ENCODE measurements around the gene MAN2A1.

The MAN2A1 gene

DNA sequence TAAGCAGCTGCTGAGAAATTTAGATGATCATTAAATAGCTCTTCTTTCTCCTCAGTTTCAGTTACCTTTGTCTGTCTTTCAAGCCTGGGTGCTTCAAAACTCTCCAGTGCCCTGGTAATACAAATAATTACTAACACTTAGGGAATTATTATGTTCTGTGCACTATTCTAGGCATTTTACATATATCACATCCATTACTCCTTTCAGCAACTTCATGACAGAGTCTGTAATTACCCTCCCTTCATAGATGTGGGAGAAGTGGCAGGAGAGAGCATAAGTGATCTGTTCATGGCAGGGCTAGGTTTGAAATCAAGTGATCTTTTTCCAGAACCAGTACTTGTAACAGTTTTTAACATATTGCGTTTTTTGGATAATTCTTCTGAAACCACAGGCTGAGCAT, 32.0 kb downstream of the MAN2A1 start:
- no peak overlapping the region for H3K4me3 ChIP-seq (ENCODE audit: control insufficient read depth, low read depth, low read length)
- TF ChIP-seq, protein P1, sequence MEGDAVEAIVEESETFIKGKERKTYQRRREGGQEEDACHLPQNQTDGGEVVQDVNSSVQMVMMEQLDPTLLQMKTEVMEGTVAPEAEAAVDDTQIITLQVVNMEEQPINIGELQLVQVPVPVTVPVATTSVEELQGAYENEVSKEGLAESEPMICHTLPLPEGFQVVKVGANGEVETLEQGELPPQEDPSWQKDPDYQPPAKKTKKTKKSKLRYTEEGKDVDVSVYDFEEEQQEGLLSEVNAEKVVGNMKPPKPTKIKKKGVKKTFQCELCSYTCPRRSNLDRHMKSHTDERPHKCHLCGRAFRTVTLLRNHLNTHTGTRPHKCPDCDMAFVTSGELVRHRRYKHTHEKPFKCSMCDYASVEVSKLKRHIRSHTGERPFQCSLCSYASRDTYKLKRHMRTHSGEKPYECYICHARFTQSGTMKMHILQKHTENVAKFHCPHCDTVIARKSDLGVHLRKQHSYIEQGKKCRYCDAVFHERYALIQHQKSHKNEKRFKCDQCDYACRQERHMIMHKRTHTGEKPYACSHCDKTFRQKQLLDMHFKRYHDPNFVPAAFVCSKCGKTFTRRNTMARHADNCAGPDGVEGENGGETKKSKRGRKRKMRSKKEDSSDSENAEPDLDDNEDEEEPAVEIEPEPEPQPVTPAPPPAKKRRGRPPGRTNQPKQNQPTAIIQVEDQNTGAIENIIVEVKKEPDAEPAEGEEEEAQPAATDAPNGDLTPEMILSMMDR (conservative IDR thresholded peaks at IDR 0.05; ENCODE audit: control insufficient read depth, insufficient read depth, low read depth, low read length) = no peak
- no peak for DNase-seq (ENCODE audit: low read depth)

- no peak overlapping the region for H3K4me3 ChIP-seq (ENCODE audit: control insufficient read depth, low read depth, low read length)
- DNase-seq (ENCODE audit: low read depth) = peak; percentile 43
- TF ChIP-seq, protein P1 (conservative IDR thresholded peaks at IDR 0.05; ENCODE audit: control insufficient read depth, insufficient read depth, low read depth, low read length) = no peak
Measured at GRCh38 chr5:109723606-109724005, 33.9 kb downstream of the MAN2A1 start.

- TF ChIP-seq, protein P1 (conservative IDR thresholded peaks at IDR 0.05; ENCODE audit: control insufficient read depth, insufficient read depth, low read depth, low read length) = no peak
- no peak for DNase-seq (ENCODE audit: low read depth)
- no peak overlapping the region for H3K4me3 ChIP-seq (ENCODE audit: control insufficient read depth, low read depth, low read length)
Measured at GRCh38 chr5:109725135-109725534, 35.4 kb downstream of the MAN2A1 start.

DNA sequence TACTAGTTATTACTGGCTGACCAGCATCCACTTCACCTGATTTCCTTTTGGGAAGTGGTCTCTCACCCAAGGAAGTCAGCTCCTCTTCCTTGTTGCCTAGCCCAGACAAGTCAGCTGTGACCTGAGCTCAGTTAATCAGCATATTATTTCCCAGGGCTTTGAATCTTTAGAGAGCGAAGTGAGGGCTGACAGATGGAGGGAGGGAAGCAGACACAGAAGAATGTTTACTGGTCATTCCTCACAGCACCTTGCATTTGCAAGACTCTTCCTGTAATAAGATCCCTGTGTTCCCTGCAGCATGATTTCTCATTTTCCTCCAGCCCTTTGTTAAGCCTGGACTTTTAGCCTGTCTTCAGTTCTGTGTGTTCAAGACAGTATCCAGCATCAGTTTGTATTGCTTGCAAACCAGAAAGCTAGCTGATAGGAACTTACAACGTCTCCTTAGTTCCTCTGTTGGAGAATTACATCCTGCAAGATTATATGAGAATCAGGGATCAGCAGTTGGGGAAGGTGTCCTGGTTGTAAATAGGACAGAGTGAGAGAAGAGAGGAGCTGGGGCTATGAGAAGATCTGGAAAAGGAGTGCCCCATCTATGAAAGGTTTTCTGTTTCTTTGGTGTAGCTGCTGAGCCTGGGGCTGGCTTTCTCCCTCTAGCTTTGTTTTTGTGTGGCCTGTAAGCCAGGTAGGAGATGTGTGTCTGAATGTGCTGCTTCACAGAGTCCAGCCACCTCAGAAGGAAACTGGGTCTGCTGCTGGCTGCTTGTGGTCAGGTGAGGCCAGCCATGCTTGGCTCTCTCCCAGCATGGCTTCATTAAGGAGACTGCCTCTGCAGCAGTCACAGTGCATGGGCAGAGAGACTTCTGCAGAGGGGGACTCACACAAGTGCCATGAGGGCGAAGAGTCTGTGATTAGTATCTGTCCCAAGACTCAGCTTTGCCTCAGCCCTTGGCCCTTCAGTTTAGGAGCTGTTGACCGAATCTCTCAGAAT, 50.3 kb downstream of the MAN2A1 start:
- TF ChIP-seq, protein P1 (conservative IDR thresholded peaks at IDR 0.05; ENCODE audit: control insufficient read depth, insufficient read depth, low read depth, low read length) = no peak
- DNase-seq (ENCODE audit: low read depth) = peak; percentile 20
- no peak overlapping the region for H3K4me3 ChIP-seq (ENCODE audit: control insufficient read depth, low read depth, low read length)

DNA sequence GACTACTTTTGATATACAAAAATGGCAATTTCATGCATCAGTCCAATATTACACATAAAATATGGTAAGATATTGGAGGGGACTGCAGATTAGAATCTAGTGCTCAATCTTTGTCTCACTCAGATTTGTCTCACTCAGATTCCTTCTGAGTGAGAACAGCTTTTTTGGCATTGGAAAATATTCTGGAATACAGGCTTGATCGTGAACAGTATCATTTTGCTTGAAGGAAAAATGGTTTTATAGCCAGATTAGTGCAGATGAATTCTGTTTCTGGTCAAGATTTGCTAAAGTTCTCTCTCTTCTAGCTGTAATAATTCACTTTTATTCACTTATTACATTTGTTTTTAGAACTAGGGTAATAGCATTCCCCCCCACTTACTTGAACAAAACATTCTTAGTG, 51.2 kb downstream of the MAN2A1 start:
- H3K4me3 ChIP-seq (ENCODE audit: control insufficient read depth, low read depth, low read length) = no peak overlapping the region
- DNase-seq (ENCODE audit: low read depth) = no peak
- TF ChIP-seq, protein P1 (conservative IDR thresholded peaks at IDR 0.05; ENCODE audit: control insufficient read depth, insufficient read depth, low read depth, low read length) = no peak

DNA sequence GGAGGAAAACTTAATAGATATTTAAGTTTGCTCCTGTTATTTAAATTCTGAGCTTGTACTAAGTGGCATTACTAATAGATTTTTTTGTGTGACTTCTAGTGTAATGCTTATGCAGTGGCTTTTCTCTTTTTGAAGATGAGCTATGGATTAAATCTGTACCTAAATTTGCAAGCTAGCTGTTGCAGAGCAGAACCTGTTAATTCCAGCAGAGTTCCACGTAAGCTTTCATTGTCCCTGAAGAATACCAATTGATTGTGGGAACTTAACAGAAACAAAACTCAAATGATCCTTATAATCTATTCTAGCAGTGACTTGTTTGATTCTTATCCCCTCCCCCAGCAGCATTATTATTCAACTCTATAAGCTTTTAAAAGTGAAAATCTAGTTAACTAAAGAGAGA, 51.7 kb downstream of the MAN2A1 start:
- no peak overlapping the region for H3K4me3 ChIP-seq (ENCODE audit: control insufficient read depth, low read depth, low read length)
- DNase-seq (ENCODE audit: low read depth) = no peak
- TF ChIP-seq, protein P1 (conservative IDR thresholded peaks at IDR 0.05; ENCODE audit: control insufficient read depth, insufficient read depth, low read depth, low read length) = no peak
